GM21529 (cell line): ENCODE measurements around the gene STX12.
"Not testable (repeated sequence)": the region's sequence is repeated elsewhere in the genome, so short reads cannot be mapped to it uniquely, and the experiment has no call there.

Source experiments
- ATAC-seq: cut with Tn5 transposase; IDR thresholded peaks from one replicate; pipeline ENCODE4 v1.9.1; 2021; ENCODE audit not compliant: unreplicated experiment

STX12 gene

GRCh38 chr1:27865821-27866220 lies 92.8 kb downstream of the STX12 start:
- ATAC-seq: no peak

- no peak for ATAC-seq
These were observed 95.5 kb downstream of the STX12 start for GRCh38 chr1:27868556-27868931.

GRCh38 chr1:27868932-27869718 lies 96.1 kb downstream of the STX12 start:
- peak; percentile 40 for ATAC-seq

DNA sequence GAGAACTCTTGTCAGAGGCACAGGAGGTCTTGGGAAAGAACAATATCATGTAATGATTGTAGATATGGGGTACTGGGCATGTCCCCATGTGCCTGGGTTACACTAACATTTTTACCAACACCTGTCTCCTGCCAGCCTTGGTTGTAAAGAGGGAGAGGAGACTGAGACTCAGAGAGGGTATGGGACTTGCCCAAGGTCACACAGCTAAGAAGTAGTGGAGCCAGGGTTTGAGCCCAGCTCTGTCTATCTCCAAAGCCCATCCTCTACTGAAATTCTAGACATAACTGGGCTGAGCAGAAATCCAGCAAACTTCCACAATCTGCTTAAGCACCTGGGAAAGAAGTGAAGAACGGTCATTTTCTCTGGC lies 96.7 kb downstream of the STX12 start:
- ATAC-seq: no peak

GRCh38 chr1:27871076-27871475 lies 98.1 kb downstream of the STX12 start:
- ATAC-seq: not testable (repeated sequence)

DNA sequence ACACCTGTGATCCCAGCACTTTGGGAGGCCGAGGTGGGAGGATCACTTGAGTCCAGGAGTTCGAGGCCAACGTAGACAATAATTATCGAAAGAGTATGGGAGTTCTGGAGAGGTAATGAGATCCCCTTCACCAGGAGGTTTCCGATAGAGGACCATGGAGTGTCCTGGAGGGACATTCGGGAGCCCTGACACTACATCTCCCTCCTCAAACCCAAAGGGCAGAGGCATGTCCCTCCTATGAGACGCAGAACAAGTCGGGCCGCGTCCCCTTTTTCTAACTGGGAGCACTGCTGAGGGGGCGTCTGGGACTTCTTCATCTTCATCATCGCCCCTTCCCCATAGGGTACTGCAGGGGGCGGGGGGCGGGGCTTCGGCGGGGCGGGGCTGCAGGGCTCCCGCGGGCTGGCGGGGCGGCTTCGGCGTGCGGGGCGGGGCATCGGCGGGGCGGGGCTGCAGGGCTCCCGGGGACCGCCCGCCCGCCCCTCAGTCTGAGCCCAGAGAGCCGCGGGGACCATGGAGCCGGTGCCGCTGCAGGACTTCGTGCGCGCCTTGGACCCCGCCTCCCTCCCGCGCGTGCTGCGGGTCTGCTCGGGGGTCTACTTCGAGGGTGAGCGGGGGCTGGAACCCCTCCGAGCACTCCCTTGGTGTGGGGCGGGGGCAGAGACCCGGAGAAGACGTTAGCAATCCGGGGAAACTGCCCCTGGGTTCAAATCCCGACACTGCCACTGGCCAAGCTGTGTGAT lies 99.2 kb downstream of the STX12 start, which contains the start of gene THEMIS2:
Gene THEMIS2, plus strand, starts transcription at position 486 of the 743 bp plus-strand sequence. Its CDS starts 28 bp downstream, at position 514.
- peak; percentile 29 for ATAC-seq

DNA sequence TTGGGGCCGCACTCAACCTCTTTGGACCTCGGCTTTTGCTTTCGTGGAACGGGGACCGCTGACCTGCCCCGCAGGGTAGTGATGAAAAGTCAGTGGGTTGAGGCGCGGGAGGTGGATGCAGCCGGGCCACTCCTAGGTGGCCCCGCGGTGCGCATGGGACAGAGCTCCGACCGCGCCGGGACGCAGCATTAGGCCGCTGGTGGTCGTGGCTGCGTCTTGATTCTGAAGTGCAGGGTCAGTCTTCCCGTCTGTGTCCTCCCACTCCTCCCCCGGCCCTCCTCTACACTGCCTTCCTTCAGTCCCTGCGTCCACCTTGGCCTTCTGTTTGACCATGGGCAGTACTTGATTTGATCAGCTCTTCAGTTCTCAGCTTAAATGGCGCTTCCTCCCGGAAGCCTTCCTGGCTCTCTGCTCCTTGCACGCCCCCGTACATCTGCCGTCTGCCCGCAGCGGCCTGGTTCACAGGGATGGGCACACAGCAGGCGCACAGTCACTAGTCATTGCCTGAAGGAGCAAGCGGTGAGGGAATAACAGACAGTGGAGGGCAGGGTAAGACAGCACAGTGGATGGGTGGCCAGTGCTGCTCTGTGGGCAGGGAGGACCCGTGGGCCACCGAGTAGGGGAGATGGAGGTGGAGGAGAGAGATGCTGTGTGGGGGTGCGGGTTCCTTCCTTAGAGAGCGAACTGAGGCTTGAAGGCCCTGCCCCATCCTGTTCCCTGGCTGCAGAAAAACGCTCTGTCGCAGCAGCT lies 100.0 kb downstream of the STX12 start:
- ATAC-seq: peak; percentile 6

DNA sequence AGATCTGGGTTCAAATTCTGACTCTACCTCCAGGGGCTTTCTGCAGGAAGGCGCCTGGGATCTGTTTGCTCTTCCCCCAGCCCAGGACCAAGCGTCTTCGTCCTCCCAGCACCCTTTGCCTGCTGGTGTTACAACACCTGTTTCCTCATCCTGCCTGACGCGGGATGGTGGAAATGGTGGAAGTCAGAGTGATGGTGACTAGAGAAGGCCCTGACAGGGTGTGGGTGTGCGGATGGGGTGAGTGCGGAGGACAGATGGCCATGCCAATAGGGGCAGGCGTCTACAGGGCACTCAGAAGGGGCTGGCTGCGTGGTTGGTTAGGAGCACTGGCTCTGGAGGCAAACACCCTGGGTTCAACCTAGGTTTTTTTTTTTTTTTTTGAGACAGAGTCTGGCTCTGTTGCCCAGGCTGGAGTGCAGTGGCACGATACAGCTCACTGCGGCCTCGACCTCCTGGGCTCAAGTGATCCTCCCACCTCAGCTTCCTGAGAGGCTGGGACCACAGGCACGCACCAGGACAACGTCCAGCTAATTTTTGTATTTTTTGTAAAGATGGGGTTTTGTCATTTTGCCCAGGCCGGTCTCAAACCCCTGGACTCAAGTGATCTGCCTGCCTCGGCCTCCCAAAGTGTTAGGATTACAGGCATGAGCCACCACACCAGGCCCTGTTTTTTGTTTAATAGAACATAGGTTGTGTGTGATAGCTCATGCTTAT lies 100.8 kb downstream of the STX12 start:
- ATAC-seq: no peak
